WTC11 (cell line): ENCODE data around the gene GUCY2D. TPM values are rescaled to one million over a fixed set of nuclear protein-coding genes. Genes with fewer than 3 reads are reported as not detected.

Source experiments
- ATAC-seq: fragments of 200-7000 bp; cut with Tn5 transposase; 2 replicates; pipeline ENCODE4 v1.10.0; 2021; ENCODE audit warnings: mild to moderate bottlenecking, moderate library complexity
- CTCF ChIA-PET: fragments of 300-600 bp; sonication (Branson Sonifier 250); formaldehyde crosslinking; loops from one replicate; lab custom pipeline; 2021; ENCODE audit warnings: antibody characterized with exemption; lab: Charles Lee
- POLR2A ChIA-PET: fragments of 350-600 bp; sonication (Branson Sonifier 250); formaldehyde crosslinking; loops from one replicate; lab custom pipeline; 2021; ENCODE audit warnings: antibody characterized with exemption; lab: Charles Lee
- DNase-seq: peaks from one replicate; pipeline ENCODE4 v3.0.0; 2021; ENCODE audit warnings: low spot score
- H3K27ac Mint-ChIP-seq: 2 replicates; pipeline ENCODE4 v1.8.0; 2021; ENCODE audit warnings: mixed read lengths
- H3K27me3 Mint-ChIP-seq: 2 replicates; pipeline ENCODE4 v1.8.0; 2021; ENCODE audit warnings: low read depth, mild to moderate bottlenecking, moderate library complexity, mixed read lengths
- H3K36me3 Mint-ChIP-seq: 2 replicates; pipeline ENCODE4 v1.8.0; 2021; ENCODE audit warnings: mixed read lengths
- H3K4me1 Mint-ChIP-seq: 2 replicates; pipeline ENCODE4 v1.8.0; 2022; ENCODE audit warnings: mixed read lengths
- H3K4me3 Mint-ChIP-seq: 2 replicates; pipeline ENCODE4 v1.8.0; 2021; ENCODE audit warnings: mild to moderate bottlenecking, moderate library complexity, mixed read lengths
- H3K9me3 Mint-ChIP-seq: 2 replicates; pipeline ENCODE4 v1.8.0; 2021; ENCODE audit warnings: mixed read lengths
- ATF1 ChIP-seq: sonication (generic); formaldehyde crosslinking; IDR thresholded peaks from 2 replicates; pipeline ENCODE4 v1.8.1; 2023; ENCODE audit warnings: mild to moderate bottlenecking, moderate library complexity, missing genetic modification reagents
- ATF3 ChIP-seq: sonication (generic); formaldehyde crosslinking; conservative IDR thresholded peaks from 2 replicates; pipeline ENCODE4 v1.8.1; 2022; ENCODE audit warnings: mild to moderate bottlenecking, missing genetic modification reagents
- CREB1 ChIP-seq: sonication (generic); formaldehyde crosslinking; IDR thresholded peaks from 2 replicates; pipeline ENCODE4 v1.8.0; 2023; ENCODE audit warnings: mild to moderate bottlenecking, missing genetic modification reagents
- E2F4 ChIP-seq: sonication (generic); formaldehyde crosslinking; IDR thresholded peaks from 2 replicates; pipeline ENCODE4 v1.8.1; 2022; ENCODE audit warnings: low read depth, mild to moderate bottlenecking, moderate library complexity, missing genetic modification reagents, borderline replicate concordance
- E2F5 ChIP-seq: sonication (generic); formaldehyde crosslinking; IDR thresholded peaks from 2 replicates; pipeline ENCODE4 v1.8.1; 2022; ENCODE audit warnings: mild to moderate bottlenecking, moderate library complexity, missing genetic modification reagents
- ELF4 ChIP-seq: sonication (generic); formaldehyde crosslinking; IDR thresholded peaks from 2 replicates; pipeline ENCODE4 v1.8.1; 2022; ENCODE audit warnings: low read depth, mild to moderate bottlenecking, moderate library complexity, missing genetic modification reagents
- FOXK1 ChIP-seq: sonication (generic); formaldehyde crosslinking; IDR thresholded peaks from 2 replicates; pipeline ENCODE4 v1.8.0; 2022; ENCODE audit warnings: mild to moderate bottlenecking, moderate library complexity, missing genetic modification reagents
- FOXP1 ChIP-seq: sonication (generic); formaldehyde crosslinking; IDR thresholded peaks from 2 replicates; pipeline ENCODE4 v1.8.0; 2022; ENCODE audit warnings: missing genetic modification reagents, mild to moderate bottlenecking, moderate library complexity, borderline replicate concordance
- GABPB1 ChIP-seq: sonication (generic); formaldehyde crosslinking; IDR thresholded peaks from 2 replicates; pipeline ENCODE4 v1.8.1; 2023; ENCODE audit warnings: mild to moderate bottlenecking, missing genetic modification reagents
- GRHL2 ChIP-seq: fragments of 250-450 bp; sonication (Bioruptor Pico); IDR thresholded peaks from 2 replicates; pipeline ENCODE4 v1.8.0; 2022; ENCODE audit warnings: mild to moderate bottlenecking, moderate library complexity; ENCODE audit not compliant: insufficient replicate concordance, severe bottlenecking
- GTF2I ChIP-seq: fragments of 250-450 bp; sonication (Bioruptor Pico); conservative IDR thresholded peaks from 2 replicates; pipeline ENCODE4 v1.4.0; 2021; ENCODE audit warnings: mild to moderate bottlenecking
- IRF1 ChIP-seq: sonication (generic); formaldehyde crosslinking; IDR thresholded peaks from 2 replicates; pipeline ENCODE4 v1.8.0; 2023; ENCODE audit warnings: missing genetic modification reagents
- IRF2 ChIP-seq: sonication (generic); formaldehyde crosslinking; IDR thresholded peaks from 2 replicates; pipeline ENCODE4 v1.8.0; 2022; ENCODE audit warnings: low read depth, missing genetic modification reagents, borderline replicate concordance
- JAZF1 ChIP-seq: fragments of 250-450 bp; sonication (Bioruptor Pico); IDR thresholded peaks from 2 replicates; pipeline ENCODE4 v1.9.0; 2021; ENCODE audit warnings: moderate library complexity, mild to moderate bottlenecking, inconsistent platforms
- KAT7 ChIP-seq: sonication (generic); formaldehyde crosslinking; IDR thresholded peaks from 2 replicates; pipeline ENCODE4 v1.8.1; 2023; ENCODE audit warnings: missing genetic modification reagents, mild to moderate bottlenecking, borderline replicate concordance
- SOX15 ChIP-seq: fragments of 250-450 bp; sonication (Bioruptor Pico); IDR thresholded peaks from 2 replicates; pipeline ENCODE4 v1.9.0; 2021; ENCODE audit warnings: mild to moderate bottlenecking
- TCF7 ChIP-seq: sonication (generic); formaldehyde crosslinking; IDR thresholded peaks from 2 replicates; pipeline ENCODE4 v1.8.0; 2022; ENCODE audit warnings: mild to moderate bottlenecking, low read depth, missing genetic modification reagents, moderate library complexity
- TEAD1 ChIP-seq: sonication (generic); formaldehyde crosslinking; IDR thresholded peaks from 2 replicates; pipeline ENCODE4 v1.8.0; 2022; ENCODE audit warnings: mild to moderate bottlenecking, missing genetic modification reagents
- ZNF121 ChIP-seq: sonication (generic); formaldehyde crosslinking; IDR thresholded peaks from 2 replicates; pipeline ENCODE4 v1.8.0; 2023; ENCODE audit warnings: missing genetic modification reagents
- ZNF219 ChIP-seq: sonication (generic); formaldehyde crosslinking; IDR thresholded peaks from 2 replicates; pipeline ENCODE4 v1.8.0; 2023; ENCODE audit warnings: missing genetic modification reagents, mild to moderate bottlenecking, borderline replicate concordance
- ZNF263 ChIP-seq: sonication (generic); formaldehyde crosslinking; IDR thresholded peaks from 2 replicates; pipeline ENCODE4 v1.8.1; 2022; ENCODE audit warnings: low read depth, mild to moderate bottlenecking, moderate library complexity, missing genetic modification reagents
- ZNF423 ChIP-seq: fragments of 250-450 bp; sonication (Bioruptor Pico); IDR thresholded peaks from 2 replicates; pipeline ENCODE4 v2.1.2; 2022; ENCODE audit warnings: mild to moderate bottlenecking, moderate library complexity
- ZNF512 ChIP-seq: sonication (generic); formaldehyde crosslinking; IDR thresholded peaks from 2 replicates; pipeline ENCODE4 v1.8.1; 2022; ENCODE audit warnings: missing genetic modification reagents, borderline replicate concordance
- ZNF532 ChIP-seq: fragments of 250-450 bp; sonication (Bioruptor Pico); IDR thresholded peaks from 2 replicates; pipeline ENCODE4 v1.9.0; 2021; ENCODE audit warnings: mild to moderate bottlenecking, borderline replicate concordance
- ZSCAN18 ChIP-seq: fragments of 250-450 bp; sonication (Bioruptor Pico); IDR thresholded peaks from 2 replicates; pipeline ENCODE4 v2.1.2; 2022; ENCODE audit warnings: mild to moderate bottlenecking, moderate library complexity
- total RNA-seq: library from RNA; stranded (reverse); gene quantifications from 3 replicates; pipeline ENCODE4 v1.2.3, GENCODE V29; 2021

The GUCY2D gene
- total RNA-seq, 1 experiment from 2014 or later, result 0.87 TPM

GRCh38 chr17:8053600-8053999, 51.2 kb downstream of the GUCY2D start:
- peaks cover 7% of the 10 kb centered on the region for H3K4me1 Mint-ChIP-seq
- ATAC-seq, result no peak
- DNase-seq, result no peak
- H3K36me3 Mint-ChIP-seq, result no peaks in the 10 kb centered on the region
- H3K27ac Mint-ChIP-seq, result no peak overlapping the region
- no peak for TF ChIP-seq ZNF121
- no peak for TF ChIP-seq ZNF263 (CRISPR knock-in tag)
- no peak for TF ChIP-seq E2F5 (CRISPR knock-in tag)
- TF ChIP-seq GABPB1, result no peak
- no peak for TF ChIP-seq TEAD1
- TF ChIP-seq ELF4, result no peak
- no peak for TF ChIP-seq TCF7 (CRISPR knock-in tag)
- TF ChIP-seq ATF3 (CRISPR knock-in tag), result no peak
- TF ChIP-seq SOX15, result no peak
- no peak for TF ChIP-seq IRF1
- TF ChIP-seq IRF2 (CRISPR knock-in tag), result no peak
- TF ChIP-seq ZNF219 (CRISPR knock-in tag), result no peak
- TF ChIP-seq JAZF1 (CRISPR knock-in tag), result no peak
- no peak for TF ChIP-seq FOXP1 (CRISPR knock-in tag)
- TF ChIP-seq ZNF512 (CRISPR knock-in tag), result no peak
- no peak for TF ChIP-seq ZNF532
- no peak for TF ChIP-seq ATF1 (CRISPR knock-in tag)
- no peak for TF ChIP-seq KAT7
- no peak for TF ChIP-seq ZNF423 (CRISPR knock-in tag)
- TF ChIP-seq, all 79 proteins: peak for 0
- Mint-ChIP-seq H3K9me3 (no peaks in the 10 kb centered on the region), H3K27me3 (peaks cover 22% of the 10 kb centered on the region), H3K4me3 (no peak overlapping the region)
- POLR2A ChIA-PET, result no interaction called here
- CTCF ChIA-PET, result interaction anchor here (0.8 to 1.4 kb wide), 3 partner anchors 20 to 196 kb away, joined by 3 to 5 read pairs (median 3); partner anchors contain the start of gene NAA38

- no peak for ATAC-seq
- ChIA-PET POLR2A (no interaction called here), CTCF (interaction anchor here (2.5 to 11.8 kb wide), 8 partner anchors 14 to 221 kb away, joined by 9 to 380 read pairs (median 28); partner anchors contain the start of genes ALOXE3 and RNF227)
- no peaks in the 10 kb centered on the region for H3K9me3 Mint-ChIP-seq
- no peak overlapping the region for H3K27ac Mint-ChIP-seq
- no peak for DNase-seq
- H3K36me3 Mint-ChIP-seq, result no peaks in the 10 kb centered on the region
- peaks cover 24% of the 10 kb centered on the region for H3K27me3 Mint-ChIP-seq
- H3K4me1 Mint-ChIP-seq, result peaks cover 20% of the 10 kb centered on the region
- H3K4me3 Mint-ChIP-seq, result no peak overlapping the region
- TF ChIP-seq E2F4 (CRISPR knock-in tag) (no peak), FOXK1 (CRISPR knock-in tag) (no peak), ZNF219 (CRISPR knock-in tag) (no peak), ZNF263 (CRISPR knock-in tag) (no peak), CREB1 (CRISPR knock-in tag) (no peak), IRF1 (no peak), ZSCAN18 (CRISPR knock-in tag) (no peak), GTF2I (CRISPR knock-in tag) (no peak), GRHL2 (CRISPR knock-in tag) (no peak)
These were observed 53.4 kb downstream of the GUCY2D start for GRCh38 chr17:8055851-8056231.
